ENCODE data around the gene ENOSF1. TPM values are rescaled to one million over a fixed set of nuclear protein-coding genes. Genes with fewer than 3 reads are reported as not detected.
A peak's percentile ranks its signal among the peaks of the same experiment; 100 is the strongest.

ENOSF1 gene
- total and polyA plus RNA-seq, 2 of the 13 experiments (the other 11 are each of a cell fraction or from before 2014, with no cell fraction given): 37.6 to 40.1 TPM

GRCh38 chr18:692824-693223, 19.6 kb downstream of the ENOSF1 start:
- no peak overlapping the region for H2AFZ ChIP-seq (ENCODE audit: low read length)
- FAIRE-seq (no peak), DNase-seq (ENCODE audit: low spot score) (no peak), ATAC-seq (no peak)
- TSS peak; percentile 35 for BruUV-seq (replicated peaks)
- no peaks in the 10 kb centered on the region for H3K9me3 ChIP-seq (ENCODE audit: low read length)
- no peak for TF ChIP-seq ZNF431 (CRISPR knock-in tag; IDR thresholded peaks at IDR 0.05; ENCODE audit: borderline replicate concordance, low read depth)
- TF ChIP-seq AKAP8 (CRISPR knock-in tag; IDR thresholded peaks at IDR 0.05): no peak
- no peak for TF ChIP-seq HMGA1 (CRISPR knock-in tag; conservative IDR thresholded peaks at IDR 0.05)
- no peak for TF ChIP-seq DRAP1 (CRISPR knock-in tag; IDR thresholded peaks at IDR 0.05)
- no peak for TF ChIP-seq SRSF9 (IDR thresholded peaks at IDR 0.05; ENCODE audit: borderline replicate concordance, insufficient read depth, low read depth, low read length, poor library complexity, severe bottlenecking)
- TF ChIP-seq SIN3A (IDR thresholded peaks at IDR 0.05; ENCODE audit: borderline replicate concordance, low read depth, low read length): no peak
- no peak for TF ChIP-seq ZNF776 (CRISPR knock-in tag; IDR thresholded peaks at IDR 0.05)
- TF ChIP-seq ZNF432 (CRISPR knock-in tag; IDR thresholded peaks at IDR 0.05; ENCODE audit: borderline replicate concordance): no peak
- no peak for TF ChIP-seq PTBP1 (IDR thresholded peaks at IDR 0.05; ENCODE audit: low read depth, low read length, poor library complexity, severe bottlenecking)
- no peak for TF ChIP-seq ZNF326 (CRISPR knock-in tag; IDR thresholded peaks at IDR 0.05; ENCODE audit: borderline replicate concordance)
- 96% methylated on average over 6 of the region's 6 CpGs for WGBS (ENCODE audit: low lambda C conversion rate)
- POLR2A ChIA-PET: interaction anchor here (1.0 to 2.1 kb wide), 3 partner anchors 9 to 35 kb away, joined by 3 to 6 read pairs (median 4); no protein-coding TSS in a partner anchor
- no peaks in the 10 kb centered on the region for H3K27me3 ChIP-seq (ENCODE audit: control insufficient read depth in 1 of 2, insufficient read depth in 2 of 2, low read length in 2 of 2)
- peaks cover 19 to 73% of the 10 kb centered on the region in 2 experiments for H3K36me3 ChIP-seq (replicated peaks in 1 of 2; ENCODE audit: control insufficient read depth in 1 of 2, insufficient read depth in 2 of 2, low read length in 2 of 2)
- in situ Hi-C loops (cut with HindIII; ENCODE audit: extremely low pct_ligation_motif_present, low pct_unique_long_range_greater_than_20kb): no loop called here
- H3K4me3 ChIP-seq (replicated peaks in 1 of 3; ENCODE audit: insufficient read depth in 1 of 3, low read depth in 2 of 3, low read length in 3 of 3): no peak overlapping the region
- no peak overlapping the region for H3K9ac ChIP-seq (ENCODE audit: insufficient read depth, low read depth, low read length)
- H3K27ac ChIP-seq (ENCODE audit: extremely low read length, insufficient read depth, low read length): no peak overlapping the region
- intact Hi-C loops (cut with micrococcal nuclease; ENCODE audit: unreplicated experiment): no loop called here
- no peaks in the 10 kb centered on the region for H3K4me1 ChIP-seq (ENCODE audit: insufficient read depth, low read length)
- no peaks in the 10 kb centered on the region for H3K79me2 ChIP-seq (ENCODE audit: insufficient read depth, low read length)
- H4K20me1 ChIP-seq (ENCODE audit: insufficient read depth, low read length): no peaks in the 10 kb centered on the region
- no peak overlapping the region for H3K4me2 ChIP-seq (ENCODE audit: low read depth, low read length)
- CTCF ChIA-PET (ENCODE audit: low intra/inter-chr PET ratio, low total read pairs): no interaction called here

All from HepG2 (cell line).